Activated CD8-positive, alpha-beta memory T cell treated with anti-CD3 and anti-CD28 coated beads for 24 hours (primary cell): Measurements from ENCODE around the gene GAB4.
"Not testable (repeated sequence)": the region's sequence is repeated elsewhere in the genome, so short reads cannot be mapped to it uniquely, and the experiment has no call there.

Source experiments
- DNase-seq: peaks from one replicate; pipeline ENCODE4 v3.0.0-alpha.2; 2020

The GAB4 gene

DNA sequence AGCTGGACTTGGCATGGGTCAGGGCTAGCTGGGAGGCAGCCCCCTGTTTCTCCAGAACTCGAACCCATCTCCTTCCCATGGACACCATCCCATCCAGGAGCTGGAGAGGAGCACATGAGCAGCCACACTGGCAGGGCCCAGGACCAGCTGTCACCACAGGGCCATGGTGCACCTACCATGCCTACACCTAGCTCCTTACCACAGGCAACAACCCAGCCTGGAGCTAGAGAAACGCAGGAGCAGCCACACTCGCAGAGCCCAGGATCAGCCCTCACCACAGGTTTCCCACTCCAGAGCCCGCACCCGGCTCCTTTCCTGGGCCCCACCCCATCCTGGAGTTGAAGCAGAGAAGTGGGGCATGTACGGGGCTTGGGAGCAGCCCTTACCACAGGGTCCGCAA, 50.2 kb downstream of the GAB4 start:
- DNase-seq, result no peak

DNA sequence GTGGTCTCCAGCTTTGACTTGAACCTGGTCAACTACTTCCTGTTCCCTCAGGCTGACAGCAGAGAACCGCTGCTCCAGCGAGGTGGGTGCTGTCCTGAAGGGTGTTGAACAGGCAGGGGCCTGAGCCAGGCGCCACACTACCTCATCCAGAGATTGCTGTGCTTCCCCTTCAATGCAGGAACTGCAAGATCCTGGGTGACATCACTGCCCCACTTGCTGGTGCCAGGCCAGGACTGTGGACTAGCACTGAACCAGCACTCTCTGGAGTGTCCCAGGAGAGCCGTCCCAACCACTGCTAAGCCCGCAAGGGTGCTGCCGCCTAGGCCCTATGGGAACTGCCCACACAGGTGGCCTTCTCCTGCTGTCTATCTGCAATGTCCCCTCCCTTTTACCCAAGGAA, 51.7 kb downstream of the GAB4 start:
- DNase-seq, result no peak

DNA sequence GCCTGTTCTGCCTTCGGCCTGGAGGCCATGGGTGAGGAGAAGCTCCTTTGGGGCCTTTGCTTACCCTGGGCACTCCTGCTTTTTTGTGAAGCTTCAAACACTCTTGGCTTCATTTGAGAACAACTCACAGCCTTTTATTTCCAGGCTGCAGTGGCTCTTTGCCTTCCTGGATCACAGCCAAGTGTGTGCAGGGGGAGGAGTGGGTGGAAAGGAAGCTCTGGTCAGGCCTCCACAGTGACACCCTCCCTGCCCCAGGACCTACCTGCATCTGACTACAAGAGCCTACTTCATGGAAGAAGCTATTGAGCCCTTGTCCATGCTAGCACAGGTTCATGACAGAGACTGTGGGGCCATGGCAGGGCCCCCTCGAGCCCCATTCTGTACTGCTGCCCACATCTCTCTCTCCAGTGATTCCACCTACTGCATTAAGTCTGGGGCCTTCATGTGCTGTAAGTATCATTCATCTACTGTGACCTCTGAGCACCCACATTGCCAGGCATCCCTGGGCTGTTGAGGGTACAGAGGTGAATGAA, 52.3 kb downstream of the GAB4 start:
- no peak for DNase-seq

DNA sequence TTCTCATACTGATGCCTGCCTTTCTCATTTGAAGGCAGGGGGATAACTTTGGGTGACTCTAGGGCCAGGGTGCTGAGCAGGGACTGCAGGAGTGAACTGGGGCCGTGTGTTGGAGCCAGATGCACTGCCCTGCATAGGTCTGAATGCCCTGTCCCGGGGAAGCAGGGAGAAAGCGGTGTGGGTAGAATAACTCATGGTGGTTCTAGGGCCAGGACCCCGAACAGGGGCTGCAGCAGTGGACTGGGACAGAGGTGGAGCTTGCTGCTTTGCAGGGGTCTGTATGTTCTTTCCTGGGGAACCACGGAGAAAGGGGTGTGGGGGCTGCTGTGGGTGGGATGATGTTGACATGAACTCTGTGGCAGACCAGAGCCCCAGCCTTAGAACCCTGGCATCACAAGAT, 52.9 kb downstream of the GAB4 start:
- DNase-seq, result no peak

DNA sequence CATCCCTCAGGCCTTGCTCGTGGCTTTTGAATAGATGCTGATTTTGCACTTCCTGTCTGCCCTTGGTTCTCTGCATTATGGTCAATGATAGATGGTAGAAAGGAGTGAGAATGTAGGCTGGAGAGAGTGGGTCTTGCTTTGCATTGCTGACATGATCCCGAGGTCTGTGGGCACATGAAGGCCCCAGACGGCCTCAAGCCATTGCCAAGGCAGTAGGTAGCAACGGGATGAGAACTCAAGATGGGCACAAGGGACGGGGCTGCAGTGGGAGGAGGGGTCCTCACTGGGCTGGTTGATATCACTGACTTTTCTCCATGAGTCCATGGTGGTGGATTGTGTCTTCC, 54.0 kb downstream of the GAB4 start:
- DNase-seq, result no peak

DNA sequence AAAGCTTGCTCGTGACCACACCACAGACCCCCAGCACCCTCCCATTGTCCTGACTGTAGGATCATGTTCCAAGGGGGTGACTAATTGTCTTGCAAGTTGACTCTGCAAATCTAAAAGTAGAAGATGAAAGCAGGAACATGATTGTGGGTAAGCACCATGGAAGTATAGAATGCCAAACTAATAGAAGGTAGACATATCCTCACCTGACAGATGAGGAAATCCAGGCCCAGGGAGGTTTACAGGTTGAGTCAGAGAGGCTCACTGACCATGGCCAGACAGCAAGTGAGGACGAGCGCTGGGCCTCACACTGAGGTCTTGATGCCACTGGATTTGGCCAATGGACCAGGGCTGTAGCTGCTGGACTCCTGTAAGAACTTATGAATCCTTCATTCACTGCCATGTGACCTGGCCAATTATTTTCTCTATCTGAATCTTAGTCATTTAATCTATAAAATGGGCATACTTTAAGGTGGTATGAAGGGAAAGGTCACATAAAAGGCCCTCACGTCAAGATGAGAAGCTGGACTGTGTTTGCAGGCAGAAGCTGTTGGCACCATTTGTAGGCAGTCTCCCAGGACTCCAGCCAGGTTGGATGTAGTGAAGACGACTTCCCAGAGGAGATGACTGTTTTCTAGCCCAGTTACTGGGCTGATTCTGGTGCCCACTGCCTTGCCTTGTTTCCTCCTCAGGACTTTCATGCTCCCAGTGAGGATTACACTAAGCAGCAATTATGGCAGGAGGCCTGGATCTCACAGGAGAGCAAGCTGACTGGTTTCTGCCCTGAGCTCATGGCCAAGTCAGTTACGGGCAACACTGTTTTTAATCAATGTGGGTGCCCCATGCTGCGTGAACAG, 54.6 kb downstream of the GAB4 start:
- no peak for DNase-seq

DNA sequence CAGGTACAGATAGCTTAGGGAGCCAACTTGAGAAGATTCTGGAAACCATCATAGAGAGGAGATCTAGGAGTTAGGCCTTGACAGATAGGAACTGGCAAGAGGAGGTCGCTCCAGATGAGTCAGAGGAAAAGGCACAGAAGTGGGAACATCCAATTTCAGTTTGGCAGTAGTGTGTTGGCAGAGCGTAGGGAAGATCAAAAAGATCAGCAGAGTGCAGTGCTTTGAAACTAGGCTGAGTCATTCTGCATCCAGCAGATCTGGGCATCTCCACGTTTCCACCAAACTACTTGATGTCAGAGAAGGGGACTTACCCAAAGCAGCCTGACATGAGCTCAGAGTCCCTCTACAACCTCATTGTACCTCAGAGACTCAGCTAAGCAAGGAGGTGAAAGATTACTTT, 58.5 kb downstream of the GAB4 start:
- no peak for DNase-seq

DNA sequence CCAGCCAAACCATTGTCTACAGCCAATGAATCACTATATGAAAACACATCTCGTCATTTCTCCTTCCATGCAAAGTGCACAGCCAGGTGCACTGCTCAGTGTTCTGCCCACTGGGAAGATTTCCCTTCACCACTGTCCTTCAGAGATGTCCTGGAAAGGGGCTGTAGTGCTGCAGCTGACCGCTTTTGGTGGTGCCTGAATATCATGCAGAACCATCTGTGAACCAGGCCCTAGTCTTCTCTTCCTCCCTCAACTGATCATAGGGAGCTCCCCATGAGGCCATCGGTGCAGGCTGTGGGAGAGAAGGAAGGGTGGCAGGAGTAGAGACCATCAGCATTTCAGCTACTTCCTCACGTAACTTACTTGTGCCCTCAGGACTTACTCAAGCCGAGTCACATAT, 70.2 kb downstream of the GAB4 start:
- DNase-seq, result no peak

DNA sequence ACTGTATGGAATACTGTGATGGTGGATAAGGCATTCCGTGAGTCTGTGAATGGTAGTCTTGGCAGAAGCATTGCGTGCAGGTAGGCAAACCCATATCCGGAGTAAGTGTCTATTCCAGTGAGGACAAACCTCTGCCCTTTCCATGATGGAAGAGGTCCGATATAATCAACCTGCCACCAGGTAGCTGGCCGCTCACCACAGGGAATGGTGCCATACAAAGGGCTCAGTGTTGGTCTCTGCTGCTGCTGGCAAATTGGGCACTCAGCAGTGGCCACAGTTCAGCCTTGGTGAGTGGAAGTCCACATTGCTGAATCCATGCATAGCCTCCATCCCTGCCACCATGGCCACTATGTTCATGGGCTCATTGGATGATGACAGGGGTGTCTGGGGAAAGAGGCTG, 70.8 kb downstream of the GAB4 start:
- DNase-seq, result not testable (repeated sequence)

DNA sequence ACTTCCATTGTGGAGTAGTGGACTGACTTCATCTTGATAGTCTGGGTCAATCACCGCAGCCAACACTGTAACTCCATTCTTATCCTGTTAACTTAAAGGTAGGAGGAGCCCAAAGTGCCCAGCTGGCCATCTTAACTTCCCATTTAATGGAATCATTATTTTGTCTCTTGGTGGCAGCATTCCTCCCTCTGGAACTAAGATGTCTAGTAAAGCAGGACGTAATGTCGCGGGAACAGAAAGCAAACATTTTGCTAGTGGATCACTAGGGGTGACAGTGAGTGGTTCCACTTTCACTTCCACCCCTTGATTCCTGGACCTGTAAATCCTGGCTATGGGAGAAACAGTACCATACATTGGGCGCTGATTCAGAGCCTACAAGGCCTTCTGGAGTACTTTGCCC, 71.4 kb downstream of the GAB4 start:
- DNase-seq, result no peak

DNA sequence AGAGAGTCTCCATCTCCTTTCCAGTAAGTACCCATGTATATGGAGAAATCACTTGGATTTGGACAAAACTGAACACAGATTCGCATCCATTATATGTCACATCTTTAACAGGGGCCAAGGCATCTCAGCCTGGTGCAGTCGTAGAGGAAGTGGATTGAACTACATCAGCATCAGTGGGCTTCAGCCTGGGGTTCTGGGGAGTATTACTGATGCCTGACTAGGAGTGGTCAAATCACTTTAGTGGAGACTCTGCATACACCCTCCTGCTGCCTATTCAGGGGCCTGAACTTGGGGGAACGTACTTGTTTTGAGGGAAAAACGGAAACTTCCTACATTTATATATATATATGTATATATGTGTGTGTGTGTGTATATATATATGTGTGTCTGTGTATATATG, 72.8 kb downstream of the GAB4 start:
- DNase-seq, result no peak

DNA sequence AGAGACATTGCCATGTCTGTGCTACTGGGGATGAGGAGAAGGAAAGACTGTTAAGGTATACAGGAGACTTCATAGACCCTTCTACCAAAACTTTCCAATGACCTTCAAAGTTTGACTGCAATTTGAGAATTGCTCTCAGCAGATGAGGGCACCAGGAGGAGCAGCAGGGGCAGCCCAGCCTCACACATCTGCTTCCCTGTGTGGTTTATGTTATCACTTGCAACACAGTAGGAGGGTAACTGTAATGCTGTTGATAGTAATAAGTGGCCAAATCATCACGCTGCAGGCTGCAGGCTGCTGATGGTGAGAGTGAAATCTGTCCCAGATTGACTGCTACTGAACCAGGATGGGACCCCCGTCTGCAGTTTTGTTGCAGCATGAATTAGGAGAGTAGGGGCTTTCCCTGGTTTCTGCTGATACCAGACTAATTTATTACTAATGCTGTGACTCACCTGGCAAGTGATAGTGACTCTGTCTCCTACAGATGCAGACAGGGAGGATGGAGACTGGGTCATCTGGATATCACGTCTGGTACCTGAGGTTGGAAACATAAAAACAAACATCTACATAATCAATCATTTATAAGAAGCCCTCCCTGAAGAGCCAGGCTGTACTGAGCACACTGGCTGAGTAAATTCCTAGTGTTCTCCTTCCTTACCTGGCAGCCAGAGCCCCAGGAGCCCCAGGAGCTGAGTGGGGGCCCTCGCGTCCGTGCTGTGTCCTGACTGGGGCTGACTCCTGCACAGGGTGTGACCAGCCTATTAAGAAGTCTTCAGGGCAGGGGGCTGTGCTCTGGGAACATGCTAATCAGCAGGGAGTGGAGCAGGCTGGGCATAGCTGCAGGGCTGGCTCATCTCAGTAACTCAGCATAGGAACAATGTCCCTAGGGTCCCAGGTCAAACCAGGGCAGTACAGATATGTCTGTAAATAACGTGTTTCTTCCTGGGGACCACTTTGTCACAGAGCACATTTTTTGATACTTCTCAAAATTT, 74.4 kb downstream of the GAB4 start:
- DNase-seq, result no peak

DNA sequence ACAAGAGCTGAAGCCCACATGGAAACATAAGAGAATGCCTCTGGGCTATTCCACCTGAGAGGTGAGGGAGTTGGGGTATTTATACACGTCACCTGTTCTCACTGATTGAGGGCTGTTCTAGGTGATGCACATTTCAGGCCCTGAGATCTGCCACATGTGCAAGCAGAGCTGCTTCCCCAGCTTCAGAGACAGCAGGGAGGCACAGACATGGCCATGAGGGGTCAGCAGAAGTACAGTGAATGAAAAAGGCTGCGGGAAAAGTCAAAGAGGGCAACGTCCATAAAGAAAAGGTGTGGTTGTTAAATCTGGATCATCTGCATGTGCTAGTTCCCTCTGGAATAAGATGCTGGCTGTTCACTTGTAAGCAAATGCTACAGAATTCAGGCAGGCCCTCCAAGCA, 75.4 kb downstream of the GAB4 start:
- no peak for DNase-seq

DNA sequence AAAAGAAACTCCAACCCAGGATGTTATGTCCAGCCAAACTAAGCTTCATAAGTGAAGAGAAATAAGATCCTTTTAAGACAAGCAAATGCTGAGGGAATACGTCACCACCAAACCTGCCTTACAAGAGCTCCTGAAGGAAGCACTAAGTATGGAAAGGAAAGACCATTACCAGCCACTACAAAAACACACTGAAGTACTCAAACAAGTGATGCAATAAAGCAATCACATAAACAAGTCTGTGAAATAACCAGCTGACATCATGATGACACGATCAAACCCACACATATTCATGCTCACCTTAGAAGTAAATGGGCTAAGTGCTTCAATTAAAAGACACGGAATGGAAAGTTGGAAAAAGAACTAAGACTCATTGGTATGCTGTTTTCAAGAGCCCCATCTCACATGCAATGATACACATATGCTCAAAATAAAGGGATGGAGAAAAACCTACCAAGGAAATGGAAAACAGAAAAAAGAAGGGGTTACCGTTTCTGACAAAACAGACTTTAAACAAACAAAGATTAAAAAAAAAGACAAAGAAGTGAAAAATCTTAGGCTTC, 82.5 kb downstream of the GAB4 start:
- DNase-seq, result no peak

DNA sequence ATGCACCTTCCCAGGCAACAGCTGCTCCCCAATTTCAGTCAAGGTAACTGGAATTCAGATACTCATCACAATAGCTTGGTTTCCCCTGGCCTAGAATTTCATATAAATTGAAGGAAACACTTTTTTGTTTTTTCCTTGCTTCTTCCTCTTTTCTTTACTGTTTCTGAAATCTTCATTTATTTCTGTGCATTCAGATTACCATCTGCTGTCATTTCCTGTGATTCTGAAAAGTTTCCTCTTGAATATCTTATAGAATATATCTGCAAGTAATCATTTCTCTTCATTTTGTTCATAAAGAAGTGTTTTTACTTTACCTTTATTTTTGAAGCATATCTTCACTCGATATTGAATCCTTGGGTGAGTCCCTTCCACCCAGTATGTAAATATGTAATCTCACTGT, 85.3 kb downstream of the GAB4 start:
- DNase-seq, result no peak

DNA sequence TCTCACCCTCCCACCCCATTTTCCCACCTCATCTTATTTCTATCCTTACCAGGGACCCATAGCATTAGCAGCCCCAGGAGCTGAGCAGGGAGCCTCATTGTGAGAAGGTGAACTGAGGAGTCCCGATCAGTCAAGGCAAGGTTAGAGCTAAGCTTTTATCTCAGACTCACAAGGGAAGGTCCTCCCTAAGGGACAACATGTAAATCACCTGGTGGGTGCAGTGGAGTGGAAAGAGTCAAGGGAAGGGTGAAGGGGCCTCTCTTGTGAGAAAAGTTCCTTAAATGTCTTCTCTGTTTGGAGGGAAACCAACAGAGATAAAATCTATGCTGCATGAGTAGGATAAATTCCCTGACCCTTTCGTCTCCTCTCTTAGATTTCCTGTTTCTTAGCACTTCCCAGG, 85.9 kb downstream of the GAB4 start:
- no peak for DNase-seq

DNA sequence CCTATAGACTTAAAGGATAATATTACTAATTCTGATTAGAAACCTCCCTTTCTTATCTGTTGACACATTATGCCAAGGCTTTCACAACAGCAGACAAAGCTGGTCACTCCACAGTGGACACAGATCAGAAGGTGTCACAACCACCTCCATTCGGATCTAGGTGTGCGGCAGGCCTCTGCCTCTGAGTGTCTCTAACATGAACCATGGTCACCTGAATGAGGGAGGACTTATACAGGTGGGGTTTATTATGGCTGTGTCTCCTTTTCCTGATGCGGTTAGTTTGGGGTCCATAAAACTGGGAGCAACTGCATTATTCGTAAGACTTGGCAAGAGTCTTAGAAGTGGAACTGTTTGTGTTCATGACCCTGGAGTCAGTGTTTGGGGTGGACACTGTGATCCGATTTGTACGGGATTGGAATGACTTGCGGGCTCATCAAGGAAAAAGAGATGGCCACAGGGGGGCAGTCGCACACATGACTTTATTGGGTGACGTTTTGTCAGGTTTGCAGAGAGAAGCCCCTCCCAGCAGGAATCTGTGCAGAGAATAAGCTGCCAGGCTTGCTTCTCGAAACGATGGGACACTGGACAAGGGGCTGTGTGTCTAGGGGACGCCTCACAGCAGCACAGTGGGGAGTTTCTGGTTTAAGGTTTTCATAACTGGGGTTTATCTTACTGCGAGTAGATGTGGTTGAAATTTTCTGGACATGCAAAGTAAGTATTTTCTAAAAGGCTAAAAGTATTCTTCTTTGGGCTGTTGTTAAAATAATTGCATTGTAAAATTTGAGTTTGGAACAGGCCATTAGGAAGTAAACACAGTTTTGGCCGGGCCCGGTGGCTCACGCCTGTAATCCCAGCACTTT, 90.6 kb downstream of the GAB4 start:
- DNase-seq, result peak; percentile 80

DNA sequence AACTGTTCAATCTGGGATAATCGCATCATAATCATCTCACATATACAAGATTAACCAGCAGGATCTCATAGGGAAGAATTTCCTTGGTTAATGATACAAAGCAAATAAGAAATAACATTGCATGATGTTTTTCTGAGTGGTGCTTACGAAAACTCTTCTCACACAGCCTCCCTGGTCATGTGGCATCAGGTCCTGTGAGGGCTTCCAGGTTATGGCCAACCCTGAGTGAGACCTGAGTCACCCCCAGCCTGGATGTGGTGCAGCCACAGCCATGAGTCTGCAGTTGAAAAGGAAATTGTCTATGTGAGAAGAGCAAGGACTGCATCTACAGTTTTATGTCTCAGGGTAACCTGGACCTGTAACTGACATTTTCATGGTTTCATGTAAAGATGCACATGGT, 92.3 kb downstream of the GAB4 start:
- DNase-seq, result no peak

DNA sequence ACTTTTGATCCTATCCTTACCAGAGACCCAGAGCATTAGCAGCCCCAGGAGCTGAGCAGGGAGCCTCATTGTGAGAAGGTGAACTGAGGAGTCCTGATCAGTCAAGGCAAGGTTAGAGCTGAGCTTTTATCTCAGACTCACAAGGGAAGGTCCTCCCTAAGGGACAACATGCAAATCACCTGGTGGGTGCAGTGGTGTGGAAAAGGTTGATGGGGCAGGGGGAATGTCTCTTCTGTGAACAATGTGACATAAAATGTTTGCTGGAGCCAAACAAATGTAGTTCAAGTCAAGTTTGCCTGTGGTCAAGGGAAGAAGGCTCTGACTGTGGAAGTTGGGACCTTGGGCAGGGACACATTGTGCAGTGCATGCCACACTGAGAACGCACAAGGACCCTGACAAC, 93.1 kb downstream of the GAB4 start:
- DNase-seq, result not testable (repeated sequence)

DNA sequence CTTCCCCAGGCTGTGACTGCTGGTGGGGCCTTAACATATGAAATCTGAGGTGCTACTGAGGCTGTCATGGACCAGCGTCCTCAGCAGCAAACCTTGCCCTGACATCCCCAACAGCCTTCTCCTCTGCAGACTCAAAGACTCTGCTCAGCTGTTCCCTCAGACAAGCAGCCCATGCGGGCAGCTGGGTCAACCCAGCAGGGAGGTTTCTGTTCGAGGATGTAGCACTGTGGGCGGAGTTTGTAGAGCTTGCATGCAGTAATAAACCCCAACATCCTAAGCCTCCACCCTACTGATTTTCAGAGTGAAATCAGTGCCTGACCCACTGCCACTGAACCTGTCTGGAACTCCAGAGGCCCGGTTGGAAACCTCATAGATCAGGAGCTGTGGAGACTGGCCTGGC, 94.0 kb downstream of the GAB4 start:
- no peak for DNase-seq

DNA sequence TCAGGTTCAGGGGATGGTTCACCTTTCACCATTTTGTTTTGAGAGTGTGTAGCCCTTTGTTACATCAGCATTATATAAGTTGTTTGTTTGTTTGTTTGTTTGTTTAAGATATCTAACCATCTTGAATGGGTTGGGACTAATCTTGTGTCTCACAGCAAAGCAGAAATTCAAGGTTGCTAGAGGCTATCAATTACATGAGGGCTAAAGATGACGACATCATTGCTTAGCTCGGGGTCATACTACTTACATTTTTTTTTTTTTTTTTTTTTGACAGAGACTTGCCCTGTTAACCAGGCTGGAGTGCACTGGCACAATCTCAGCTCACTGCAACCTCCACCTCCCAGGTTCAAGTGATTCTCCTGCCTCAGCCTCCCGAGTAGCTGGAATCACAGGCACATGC, 95.7 kb downstream of the GAB4 start:
- DNase-seq, result no peak
